A172 (cell line): ENCODE results near the gene P4HTM. TPM values are rescaled to one million over a fixed set of nuclear protein-coding genes. Genes with fewer than 3 reads are reported as not detected.
A peak's percentile ranks its signal among the peaks of the same experiment; 100 is the strongest.

ENCODE experiments used
- DNase-seq: peaks from one replicate; pipeline ENCODE4 v3.0.0-alpha.2; 2015; ENCODE audit warnings: low spot score
- total RNA-seq: library from RNA; depleted of rRNA; stranded (reverse); fragments of >200 nt; shearing (Covaris generic); gene quantifications from 2 replicates; pipeline ENCODE4 v1.2.3, GENCODE V29; 2014; rRNA removed

The P4HTM gene
- total RNA-seq, 1 experiment from 2014 or later = 20.7 TPM

DNA sequence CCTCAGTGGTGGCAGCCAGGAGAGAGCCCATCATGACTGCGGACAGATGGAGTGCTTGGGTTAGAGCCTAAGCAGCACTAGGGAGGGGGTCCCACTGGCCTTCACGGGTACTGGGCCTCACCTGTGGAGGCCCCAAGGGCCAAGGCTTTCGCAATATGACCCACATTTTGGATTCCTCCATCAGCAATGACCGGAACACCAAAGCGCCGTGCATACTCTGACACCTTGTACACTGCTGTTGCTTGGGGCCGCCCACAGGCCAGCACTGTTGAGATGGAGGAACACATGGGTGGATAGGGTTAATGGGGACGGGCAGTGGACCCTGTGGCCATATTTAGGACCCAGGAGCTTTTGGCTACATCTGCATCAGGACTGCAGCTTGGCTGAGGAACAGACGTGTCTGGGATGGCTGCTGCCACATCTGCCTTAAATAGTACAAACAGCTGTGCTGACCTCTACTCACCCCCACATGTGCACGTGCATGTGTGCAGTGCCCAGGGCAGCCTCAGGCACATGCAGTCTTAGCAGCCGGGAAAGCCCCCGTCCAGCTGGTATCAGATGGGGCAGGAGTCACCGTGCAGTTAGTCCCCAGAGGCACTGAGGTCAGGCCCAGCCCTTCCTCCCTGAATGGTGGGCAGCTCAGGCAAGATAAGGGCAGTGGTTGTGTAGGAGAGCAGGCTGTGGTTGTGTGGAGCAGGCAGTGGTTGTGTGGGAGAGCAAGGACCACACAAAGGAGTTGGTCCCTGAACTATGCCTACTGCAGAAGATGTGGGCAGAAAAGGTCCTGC is 35.2 kb downstream of the P4HTM start:
- no peak for DNase-seq

DNA sequence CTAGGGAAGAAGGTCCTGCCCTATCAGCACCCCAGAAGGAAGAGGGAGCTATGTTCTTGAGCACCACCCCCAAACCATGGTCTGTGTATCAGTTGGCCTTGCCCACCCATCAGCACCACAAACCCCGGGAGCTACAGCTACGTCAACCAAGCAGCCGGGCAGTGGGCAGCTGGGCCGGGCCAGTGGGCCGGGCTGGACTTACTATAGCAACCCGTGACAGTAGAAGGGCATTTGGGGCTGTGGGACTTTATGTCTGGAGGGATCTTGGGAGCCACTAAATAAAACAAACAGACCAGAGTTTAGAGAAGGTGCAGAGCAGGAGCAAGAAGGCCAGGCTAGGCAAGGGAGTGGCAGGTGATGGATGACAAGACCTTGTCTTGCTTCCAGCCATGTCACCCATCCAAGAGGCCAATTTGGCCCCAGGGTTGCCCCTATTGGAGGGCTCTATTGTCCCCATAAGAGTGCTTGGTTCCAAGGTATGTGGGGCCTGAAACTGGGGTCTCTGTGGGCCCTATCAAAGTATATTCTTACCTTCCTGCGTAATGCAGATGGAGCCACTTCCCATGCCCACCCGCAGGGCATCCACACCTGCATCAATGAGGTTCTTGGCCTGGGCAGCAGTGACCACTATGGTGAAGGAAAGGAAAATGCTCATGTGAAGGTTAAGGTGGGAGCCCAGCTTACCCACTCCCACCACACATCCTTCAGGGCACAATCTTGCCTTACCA is 35.9 kb downstream of the P4HTM start:
- no peak for DNase-seq

DNA sequence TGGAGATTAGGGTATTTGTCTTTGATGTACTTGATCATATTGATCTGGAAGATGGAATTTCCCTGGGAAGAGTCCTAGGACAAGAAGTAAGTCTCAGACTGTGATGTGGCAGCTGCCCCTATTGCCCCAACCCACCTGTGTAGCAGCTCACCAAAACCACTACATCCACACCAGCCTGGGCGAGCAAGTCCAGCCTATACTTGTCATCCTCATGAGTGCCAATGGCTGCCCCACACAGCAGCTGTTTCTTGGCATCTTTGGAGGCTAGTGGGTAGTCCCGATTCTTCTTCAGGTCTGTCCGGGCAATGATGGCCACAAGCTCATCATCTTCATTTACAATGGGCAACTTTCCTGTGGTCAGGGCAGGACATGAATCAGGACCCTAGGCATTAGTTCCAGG is 36.5 kb downstream of the P4HTM start:
- no peak for DNase-seq

DNA sequence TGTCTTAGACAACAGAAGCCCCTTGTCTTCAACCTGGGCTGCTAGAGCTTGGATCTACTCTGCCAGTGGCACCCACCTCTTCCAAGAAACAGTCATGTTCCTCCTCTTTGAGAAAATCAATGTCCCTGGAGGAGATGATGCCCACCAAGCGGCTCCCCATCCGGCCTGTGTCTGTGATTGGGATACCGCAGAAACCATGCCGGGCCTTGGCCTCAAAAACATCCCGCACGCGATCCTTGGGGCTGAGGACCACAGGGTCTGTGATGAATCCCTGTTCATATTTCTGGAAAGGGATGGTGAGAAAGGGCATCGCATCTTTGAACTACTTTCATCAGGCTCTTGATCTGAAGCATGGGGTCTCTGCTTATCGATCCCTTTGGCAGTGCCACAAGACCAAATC is 37.6 kb downstream of the P4HTM start:
- DNase-seq = no peak

DNA sequence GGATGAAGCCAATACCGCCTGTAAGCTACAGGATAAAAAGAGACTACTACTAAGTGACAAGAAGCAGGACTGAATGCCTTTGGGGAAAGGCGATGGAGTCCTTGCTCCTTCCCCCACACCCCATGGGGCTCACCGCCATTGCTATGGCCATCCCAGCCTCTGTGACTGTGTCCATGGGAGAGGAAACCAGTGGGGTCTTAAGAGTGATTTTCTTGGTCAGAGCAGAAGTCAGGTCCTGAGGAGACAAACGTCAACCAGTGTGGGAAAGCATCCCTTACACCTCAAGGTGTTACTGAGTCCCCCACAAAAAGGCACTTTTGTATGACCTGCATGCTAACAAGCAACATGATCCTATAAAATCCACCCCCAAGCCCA is 38.2 kb downstream of the P4HTM start:
- DNase-seq = no peak

DNA sequence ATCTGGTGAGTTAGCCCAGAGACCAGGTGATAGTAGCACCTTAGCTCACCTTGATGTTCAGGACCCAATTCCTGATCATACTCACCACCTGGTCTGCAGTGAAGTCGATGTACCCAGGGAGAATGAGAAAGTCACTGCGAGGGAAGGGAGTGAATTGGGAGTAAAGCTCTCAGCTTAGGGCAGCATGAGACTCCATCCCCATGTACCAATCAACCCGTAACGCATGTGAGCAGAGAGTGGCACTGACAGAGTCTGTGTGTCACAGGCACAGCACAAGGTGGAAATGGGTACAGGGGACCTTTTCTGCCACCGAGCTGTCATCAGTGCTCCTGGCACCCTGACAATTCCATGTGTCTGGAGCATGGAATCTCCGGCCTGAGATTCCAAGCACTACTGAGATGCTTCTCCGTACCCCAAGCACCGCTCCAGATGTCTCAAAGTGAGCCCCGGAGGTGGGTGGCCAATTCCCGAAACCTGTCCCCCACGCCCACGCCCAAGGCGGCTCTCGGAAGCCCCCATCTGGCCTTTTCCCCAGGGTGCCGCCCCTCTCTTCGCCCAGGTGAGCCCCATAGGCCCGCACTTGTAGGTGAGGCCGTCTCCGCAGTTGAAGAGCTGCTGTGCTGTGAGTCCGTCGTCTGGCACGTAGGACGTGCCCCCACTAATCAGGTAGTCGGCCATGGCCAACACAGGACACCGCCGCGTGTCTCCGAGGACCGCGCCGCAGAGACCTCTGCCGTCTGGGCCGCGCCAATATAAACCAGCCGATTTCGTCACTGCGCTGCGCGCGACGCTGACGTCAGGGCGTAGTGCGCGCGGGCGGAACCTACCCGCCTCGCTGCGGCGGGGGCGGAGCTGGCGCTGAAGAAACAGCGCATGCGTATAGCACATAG is 38.9 kb downstream of the P4HTM start, which contains the start of gene IMPDH2:
Gene IMPDH2 (minus strand): TSS at position 726 of the 890 bp plus-strand sequence. CDS start 48 bp downstream, at position 678.
- DNase-seq = peak; percentile 82

DNA sequence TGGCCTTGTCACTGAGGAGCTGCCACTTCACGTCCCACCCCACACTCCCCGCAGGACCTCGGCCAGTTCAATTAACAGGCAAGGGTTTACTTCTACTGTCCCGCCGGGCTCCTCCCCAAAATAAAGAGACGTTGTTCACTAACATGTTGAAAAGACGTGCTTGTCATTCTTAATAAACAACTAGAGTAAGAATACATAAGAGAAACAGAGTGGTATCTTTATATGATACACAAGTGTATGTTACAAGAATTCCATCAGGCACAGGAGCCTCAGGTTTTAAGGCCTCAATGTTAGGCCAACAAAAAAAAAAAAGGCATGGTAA is 39.5 kb downstream of the P4HTM start:
- no peak for DNase-seq

DNA sequence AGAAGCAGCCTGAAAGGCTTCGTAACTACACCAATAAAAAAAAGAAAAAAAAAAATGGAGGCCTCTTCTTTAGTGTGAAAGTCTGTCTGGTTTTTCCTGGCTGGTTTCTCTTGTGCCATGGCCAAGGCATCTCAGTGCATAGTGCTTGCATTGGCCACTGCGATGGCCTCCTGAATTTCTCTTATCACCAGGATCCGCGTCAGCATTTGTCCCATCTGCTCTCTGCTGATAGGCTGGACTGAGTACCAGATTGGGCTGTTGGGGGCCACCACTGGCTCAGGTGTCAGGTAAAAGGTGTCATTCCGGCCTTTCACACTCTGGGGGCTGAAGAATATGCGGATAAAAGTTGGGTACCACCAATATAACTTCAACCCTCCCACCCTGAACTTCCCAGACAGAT is 40.3 kb downstream of the P4HTM start:
- no peak for DNase-seq

DNA sequence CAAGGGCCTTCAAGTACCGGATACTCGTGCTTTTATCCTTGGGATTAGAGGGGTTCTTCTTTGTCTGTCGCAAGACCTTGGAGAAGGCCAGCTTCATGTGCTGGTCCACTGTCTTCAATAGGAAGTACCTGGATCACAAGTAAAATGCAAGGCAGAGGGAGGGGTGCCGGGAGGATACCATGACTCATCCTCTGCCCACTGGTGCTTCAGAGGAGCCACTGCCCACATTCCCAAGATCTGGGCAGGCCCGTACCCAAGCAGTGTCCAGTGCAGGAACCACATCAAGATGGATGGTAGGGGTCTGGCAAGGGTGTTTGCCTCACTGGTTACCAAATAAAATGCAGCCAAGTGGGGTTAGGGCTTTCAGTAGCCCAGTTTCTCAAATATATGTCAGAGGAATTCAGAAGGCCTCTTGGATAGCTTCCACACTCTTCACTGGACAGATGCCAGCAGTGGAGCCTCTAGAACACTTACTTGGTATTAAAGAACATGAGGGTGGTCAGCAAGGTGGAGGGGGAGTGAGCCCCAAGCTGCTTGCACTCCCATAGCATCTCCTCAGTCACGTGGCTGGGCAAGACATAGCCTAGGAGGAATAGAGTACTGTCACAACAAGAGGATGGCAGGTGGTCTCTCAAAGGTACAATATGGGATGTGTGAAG is 42.7 kb downstream of the P4HTM start:
- peak; percentile 53 for DNase-seq

DNA sequence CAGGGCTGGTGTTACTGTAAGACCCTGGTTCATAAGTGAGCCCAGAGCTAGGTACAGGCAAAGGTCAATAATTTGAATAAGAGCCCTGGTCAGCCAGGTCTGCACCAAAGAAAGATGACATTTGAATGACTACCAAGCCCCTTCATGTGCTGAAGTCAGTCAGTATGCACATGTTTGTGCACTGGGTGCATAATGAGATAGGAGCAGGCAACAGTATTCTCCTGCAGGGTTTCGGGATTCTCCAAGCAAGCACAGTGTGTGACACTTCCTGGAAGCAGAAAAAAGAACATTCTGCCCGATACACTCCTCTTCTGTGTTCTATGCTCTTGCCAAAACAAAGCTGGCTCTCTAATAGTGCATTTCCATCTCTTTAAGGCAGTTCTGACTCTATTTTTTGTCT is 44.6 kb downstream of the P4HTM start:
- no peak for DNase-seq

DNA sequence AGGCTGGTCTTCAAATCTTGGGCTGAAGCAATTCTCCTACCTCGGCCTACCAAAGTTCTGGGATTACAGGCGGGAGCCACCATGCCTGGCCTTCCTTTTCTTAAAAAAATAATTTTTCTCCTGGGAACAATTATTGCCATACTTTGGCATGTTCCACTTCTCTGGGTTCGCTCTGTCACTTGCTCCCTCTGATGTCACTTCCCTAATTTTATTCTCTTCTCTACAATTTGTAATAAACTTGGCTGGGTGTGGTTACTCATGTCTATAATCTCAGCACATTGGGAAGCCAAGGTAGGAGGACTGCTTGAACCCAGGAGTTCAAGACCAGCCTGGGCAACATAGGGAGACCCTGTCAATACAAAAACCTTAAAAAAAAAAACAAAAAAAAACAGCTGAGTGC is 45.2 kb downstream of the P4HTM start:
- no peak for DNase-seq

DNA sequence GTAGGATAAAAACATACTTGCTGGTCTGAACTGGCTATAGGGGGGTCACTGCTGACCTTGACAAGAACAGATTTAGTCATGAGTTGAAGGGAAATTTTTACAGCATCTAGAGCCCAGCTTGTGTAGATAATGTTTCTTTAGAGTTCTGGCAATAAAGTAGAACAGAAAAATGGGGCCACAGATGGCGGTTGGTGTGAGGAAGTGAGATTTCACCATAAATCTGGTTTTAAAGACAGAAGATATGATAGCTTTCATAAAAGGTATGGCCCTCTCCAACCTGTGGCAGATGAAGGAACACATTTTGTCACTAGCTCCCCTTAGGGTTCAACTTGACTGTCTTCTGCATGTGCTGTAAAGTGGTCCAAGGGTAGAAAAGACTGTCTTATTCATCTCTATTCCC is 63.5 kb downstream of the P4HTM start:
- no peak for DNase-seq

DNA sequence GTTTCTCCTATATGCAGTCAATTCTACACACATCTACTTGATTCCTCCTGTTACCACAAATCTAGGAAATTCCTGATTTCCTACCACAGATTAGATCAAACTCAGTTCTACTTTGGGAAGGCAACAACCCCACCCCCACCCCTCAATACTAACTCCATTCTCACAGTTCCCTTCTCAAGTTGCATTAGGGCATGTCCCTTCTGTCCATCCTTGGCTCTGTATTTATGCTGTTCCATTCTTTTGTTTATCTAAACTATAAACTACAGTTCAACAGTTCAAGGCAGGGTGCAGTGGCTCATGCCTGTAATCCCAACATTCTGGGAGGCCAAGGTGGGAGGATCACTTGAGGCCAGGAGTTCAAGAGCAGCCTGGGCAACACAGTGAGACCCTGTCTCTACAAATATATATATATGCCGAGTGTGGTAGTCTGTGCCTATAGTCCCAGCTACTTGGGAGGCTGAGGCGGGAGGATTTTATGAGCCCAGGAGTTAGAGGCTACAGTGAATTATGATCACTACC is 64.4 kb downstream of the P4HTM start:
- DNase-seq = no peak

Other genes starting within 250 kb of the P4HTM start
- gene PRKAR2A, start 142.4 kb upstream of the P4HTM start, total RNA-seq = 33.9 and 37.3 TPM in 2 replicates
- gene SLC25A20, start 91.4 kb upstream of the P4HTM start, total RNA-seq = 23.9 and 45.5 TPM in 2 replicates
- gene ARIH2, start 71.4 kb upstream of the P4HTM start, total RNA-seq = 71.3 and 76.1 TPM in 2 replicates
- gene WDR6, start 17.1 kb downstream of the P4HTM start, total RNA-seq = 63.7 and 76.1 TPM in 2 replicates
- 36.1 and 50.0 TPM in 2 replicates for gene DALRD3, start 28.3 kb downstream of the P4HTM start, total RNA-seq
- gene NDUFAF3, start 31.9 kb downstream of the P4HTM start, total RNA-seq = 96.8 and 112 TPM in 2 replicates
- gene IMPDH2, start 39.2 kb downstream of the P4HTM start, total RNA-seq = 218 and 219 TPM in 2 replicates
- 79.1 and 82.7 TPM in 2 replicates for gene QRICH1, start 103.8 kb downstream of the P4HTM start, total RNA-seq
- gene QARS1, start 114.5 kb downstream of the P4HTM start, total RNA-seq = 141 and 172 TPM in 2 replicates
- 48.3 and 54.2 TPM in 2 replicates for gene USP19, start 130.6 kb downstream of the P4HTM start, total RNA-seq
- gene LAMB2, start 142.8 kb downstream of the P4HTM start, total RNA-seq = 189 and 192 TPM in 2 replicates
- gene CCDC71, start 176.1 kb downstream of the P4HTM start, total RNA-seq = 18.8 and 25.6 TPM in 2 replicates
- 9.0 and 16.0 TPM in 2 replicates for gene KLHDC8B, start 181.4 kb downstream of the P4HTM start, total RNA-seq